ENCODE measurements around the gene DNASE1L1. TPM values are rescaled to one million over a fixed set of nuclear protein-coding genes. Genes with fewer than 3 reads are reported as not detected.

Gene DNASE1L1
- total and polyA plus RNA-seq, 2 of the 13 experiments (the other 11 are each of a cell fraction or from before 2014, with no cell fraction given), result 4.7 to 12.3 TPM

- TF ChIP-seq RBFOX2 (IDR thresholded peaks at IDR 0.05; ENCODE audit: low read depth, low read length), result peak; percentile 64
- TF ChIP-seq AKNA (CRISPR knock-in tag; IDR thresholded peaks at IDR 0.05; ENCODE audit: borderline replicate concordance), result no peak
- TF ChIP-seq MXI1 (IDR thresholded peaks at IDR 0.05; ENCODE audit: borderline replicate concordance, low read depth, low read length), result peak; percentile 10; the same call in 1 of the 3 replicates
- no peak for TF ChIP-seq ZNF775 (CRISPR knock-in tag; IDR thresholded peaks at IDR 0.05; ENCODE audit: borderline replicate concordance)
- no peak for TF ChIP-seq REL (CRISPR knock-in tag; conservative IDR thresholded peaks at IDR 0.05)
- TF ChIP-seq ZNF232 (CRISPR knock-in tag; IDR thresholded peaks at IDR 0.05; ENCODE audit: borderline replicate concordance), result no peak
- peak; percentile 4; the same call in 1 of the 2 replicates for TF ChIP-seq ZNF687 (CRISPR knock-in tag; IDR thresholded peaks at IDR 0.05)
- TF ChIP-seq ZNF563 (CRISPR knock-in tag; IDR thresholded peaks at IDR 0.05), result peak; percentile 30; the same call in 1 of the 2 replicates
- peak; percentile 94 for TF ChIP-seq PRDM10 (CRISPR knock-in tag; IDR thresholded peaks at IDR 0.05; ENCODE audit: low read depth)
- TF ChIP-seq ZFY (CRISPR knock-in tag; IDR thresholded peaks at IDR 0.05), result peak; percentile 59
- peak; percentile 10 for TF ChIP-seq YY1 (IDR thresholded peaks at IDR 0.05; ENCODE audit: insufficient read depth, insufficient replicate concordance, low read depth, low read length)
- no peak for TF ChIP-seq SMARCE1 (IDR thresholded peaks at IDR 0.05; ENCODE audit: borderline replicate concordance)
- no peak for TF ChIP-seq TOE1 (CRISPR knock-in tag; IDR thresholded peaks at IDR 0.05)
- TF ChIP-seq POLR2G (IDR thresholded peaks at IDR 0.05; ENCODE audit: low read depth, low read length), result peak; percentile 68
Measured at GRCh38 chrX:154458116-154458953, 49.3 kb upstream of the DNASE1L1 start, which contains the start of gene PLXNA3 (continued).

Measured in HepG2 (cell line).